DMS153 treated with DMSO at 0.1 percent for 48 hours (cell line): ENCODE data around the gene GNAI2.
"Not testable (repeated sequence)": the region's sequence is repeated elsewhere in the genome, so short reads cannot be mapped to it uniquely, and the experiment has no call there.

Experiments
- DNase-seq: peaks from one replicate; lab custom pipeline; 2025; ENCODE audit not compliant: unreplicated experiment; lab: John Stamatoyannopoulos, UW

Gene GNAI2

DNA sequence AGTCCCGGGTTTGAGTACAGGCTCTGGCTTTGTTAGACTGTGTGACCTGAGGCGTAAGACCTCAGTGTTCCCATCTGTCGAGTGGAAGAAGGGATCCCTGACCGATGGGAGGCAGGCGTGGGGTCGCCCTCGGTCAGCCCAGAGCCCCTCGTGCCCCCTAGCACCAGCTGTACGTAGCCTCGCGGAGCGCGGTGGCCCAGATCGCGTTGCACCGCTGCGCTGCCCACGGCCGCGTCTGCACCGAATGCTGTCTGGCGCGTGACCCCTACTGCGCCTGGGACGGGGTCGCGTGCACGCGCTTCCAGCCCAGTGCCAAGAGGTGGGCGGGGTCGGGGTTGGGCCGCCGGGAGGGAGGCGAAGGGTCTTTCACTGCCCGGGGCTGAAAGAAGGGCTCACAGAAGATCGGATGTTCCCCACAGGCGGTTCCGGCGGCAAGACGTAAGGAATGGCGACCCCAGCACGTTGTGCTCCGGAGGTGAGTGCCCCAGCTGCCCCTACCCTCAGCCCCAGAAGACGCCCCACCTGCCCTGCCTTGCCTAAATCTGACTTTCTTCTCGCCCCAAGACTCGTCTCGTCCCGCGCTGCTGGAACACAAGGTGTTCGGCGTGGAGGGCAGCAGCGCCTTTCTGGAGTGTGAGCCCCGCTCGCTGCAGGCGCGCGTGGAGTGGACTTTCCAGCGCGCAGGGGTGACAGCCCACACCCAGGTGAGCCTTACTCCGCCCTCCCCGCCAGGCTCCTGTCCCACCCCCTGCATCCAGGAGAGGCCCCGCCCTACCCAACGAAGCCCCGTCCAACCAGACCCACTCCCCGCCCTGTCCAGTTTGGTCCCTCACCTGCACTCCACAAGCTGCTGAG lies 39.4 kb downstream of the GNAI2 start:
- no peak for DNase-seq

GRCh38 chr3:50275996-50276761 lies 40.2 kb downstream of the GNAI2 start:
- DNase-seq: no peak

GRCh38 chr3:50276762-50277101 lies 40.7 kb downstream of the GNAI2 start:
- no peak for DNase-seq

- DNase-seq: no peak
Observed at GRCh38 chr3:50278123-50278879, 42.3 kb downstream of the GNAI2 start.

DNA sequence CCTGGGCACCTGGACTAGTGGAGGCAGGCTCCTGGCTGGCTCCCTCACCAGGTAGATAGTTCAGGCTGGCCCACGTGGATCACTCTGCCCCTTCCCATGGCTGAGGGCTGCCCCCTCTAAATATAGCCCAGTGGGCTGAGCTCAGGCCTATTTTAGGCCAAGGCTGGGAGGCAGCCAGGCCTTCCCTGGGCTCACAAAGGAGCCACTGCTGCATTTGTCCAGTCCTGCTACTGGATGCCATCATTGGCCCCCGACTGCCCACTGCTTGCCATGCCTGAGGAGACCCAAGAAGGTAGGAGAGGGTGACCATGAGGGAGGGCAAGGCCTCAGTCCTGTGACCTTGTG lies 42.8 kb downstream of the GNAI2 start, which contains the start of gene LSMEM2:
LSMEM2 (plus strand) TSS at position 208 of the 345 bp plus-strand sequence; CDS start at position 235, 27 bp downstream.
- no peak for DNase-seq

GRCh38 chr3:50279255-50280016 lies 43.4 kb downstream of the GNAI2 start:
- DNase-seq: no peak

DNA sequence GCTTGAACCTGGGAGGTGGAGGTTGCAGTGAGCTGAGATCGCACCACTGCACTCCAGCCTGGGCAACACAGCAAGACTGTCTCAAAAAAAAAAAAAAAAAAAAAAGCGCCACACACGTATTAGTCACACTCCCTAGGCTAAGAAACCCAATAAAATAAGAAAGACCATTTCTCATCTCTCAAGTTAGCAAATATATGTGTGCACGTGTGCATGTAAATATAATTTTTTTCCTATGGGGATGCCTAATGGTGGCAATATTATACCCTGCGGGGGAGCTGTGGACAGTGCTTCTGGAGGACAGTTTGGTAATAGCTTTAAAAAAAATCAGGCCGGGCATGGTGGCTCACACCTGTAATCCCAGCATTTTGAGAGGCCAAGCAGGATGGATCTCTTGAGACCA lies 48.1 kb downstream of the GNAI2 start:
- not testable (repeated sequence) for DNase-seq

DNA sequence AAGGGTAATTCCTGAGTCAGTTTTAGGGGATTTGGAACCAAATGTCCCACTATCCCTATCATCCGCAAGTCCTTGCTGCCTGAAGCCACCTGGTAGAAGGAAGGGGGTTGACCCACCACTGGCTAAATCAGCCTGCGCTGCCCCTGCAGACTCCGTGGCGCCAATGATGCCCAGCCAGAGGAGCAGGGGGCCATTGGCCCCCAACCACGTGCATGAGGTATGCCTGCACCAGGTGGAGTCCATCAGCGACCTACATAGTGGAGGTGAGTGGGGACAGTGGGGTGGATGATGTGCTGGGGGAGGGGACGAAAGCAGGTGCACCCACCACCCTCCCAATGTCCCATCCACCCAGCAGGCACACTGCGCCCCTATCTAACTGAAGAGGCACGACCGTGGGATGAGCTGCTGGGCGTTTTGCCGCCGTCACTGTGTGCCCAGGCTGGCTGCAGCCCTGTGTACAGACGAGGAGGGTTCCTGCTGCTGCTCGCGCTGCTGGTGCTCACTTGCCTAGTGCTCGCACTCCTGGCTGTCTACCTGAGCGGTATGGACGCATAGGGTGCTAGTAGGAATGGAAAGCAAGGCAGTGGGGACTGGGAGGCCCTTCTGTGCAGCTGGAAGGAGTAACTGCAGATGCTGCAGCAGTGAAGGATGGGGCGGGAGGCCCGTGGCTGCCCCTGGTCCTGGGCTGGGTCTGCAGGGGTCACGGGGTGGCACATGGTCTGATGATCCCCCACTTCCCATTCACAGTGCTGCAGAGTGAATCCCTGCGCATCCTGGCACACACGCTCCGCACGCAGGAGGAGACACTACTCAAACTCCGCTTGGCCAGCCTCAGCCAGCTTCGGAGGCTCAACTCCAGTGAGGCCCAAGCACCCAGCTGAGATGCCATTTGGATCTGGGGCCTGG lies 50.6 kb downstream of the GNAI2 start:
- DNase-seq: no peak

DNA sequence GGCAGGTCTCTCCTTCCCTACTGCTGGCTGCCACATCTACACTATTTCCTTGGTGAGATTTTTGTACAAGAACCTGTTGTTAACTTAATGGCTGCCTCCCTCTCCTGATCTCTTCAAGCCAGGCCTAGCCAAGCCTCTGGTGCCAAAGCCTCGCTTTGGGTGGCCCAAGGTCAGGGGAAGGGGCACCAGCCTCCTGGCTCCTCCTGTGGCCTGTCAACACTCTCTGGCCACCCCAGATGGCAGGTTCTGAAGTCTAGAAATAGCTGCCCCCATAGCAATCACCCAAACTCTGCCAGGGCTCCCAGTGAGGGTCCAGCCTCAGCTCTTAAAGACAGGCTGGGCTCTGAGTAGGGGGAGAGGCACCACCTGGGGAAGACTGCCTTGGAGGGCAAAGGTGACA lies 51.3 kb downstream of the GNAI2 start:
- DNase-seq: no peak

DNA sequence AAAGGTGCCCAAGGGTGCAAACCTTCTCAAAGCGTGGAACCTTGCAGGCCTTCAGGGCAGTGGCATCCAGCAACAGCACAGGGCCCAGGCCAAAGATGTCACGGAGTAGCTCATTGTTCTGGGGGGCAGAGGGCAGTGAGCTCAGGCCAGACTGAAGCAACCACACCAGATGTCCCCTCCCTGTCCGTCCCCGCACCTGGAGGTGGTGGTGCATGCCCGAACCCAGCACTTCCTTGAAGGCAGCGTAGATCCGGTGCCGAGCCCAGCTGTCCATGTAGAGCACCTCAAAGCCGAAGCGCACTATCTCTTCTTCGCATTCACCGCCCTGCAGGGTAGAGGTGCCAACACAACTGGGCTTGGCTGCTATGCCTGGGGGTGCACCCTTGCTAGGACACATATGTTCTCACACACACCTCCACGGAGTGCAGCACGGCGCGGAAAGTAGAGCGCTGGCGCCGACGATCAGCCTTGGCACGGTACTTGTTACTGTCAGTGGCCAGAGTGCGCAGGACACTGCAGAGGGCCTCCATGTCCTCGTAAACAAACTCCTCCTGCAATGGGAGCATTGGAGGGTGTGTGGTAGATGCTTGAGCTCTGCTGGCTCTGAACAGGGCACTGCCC lies 52.5 kb downstream of the GNAI2 start:
- no peak for DNase-seq

GRCh38 chr3:50289130-50289529 lies 53.1 kb downstream of the GNAI2 start:
- DNase-seq: no peak

DNA sequence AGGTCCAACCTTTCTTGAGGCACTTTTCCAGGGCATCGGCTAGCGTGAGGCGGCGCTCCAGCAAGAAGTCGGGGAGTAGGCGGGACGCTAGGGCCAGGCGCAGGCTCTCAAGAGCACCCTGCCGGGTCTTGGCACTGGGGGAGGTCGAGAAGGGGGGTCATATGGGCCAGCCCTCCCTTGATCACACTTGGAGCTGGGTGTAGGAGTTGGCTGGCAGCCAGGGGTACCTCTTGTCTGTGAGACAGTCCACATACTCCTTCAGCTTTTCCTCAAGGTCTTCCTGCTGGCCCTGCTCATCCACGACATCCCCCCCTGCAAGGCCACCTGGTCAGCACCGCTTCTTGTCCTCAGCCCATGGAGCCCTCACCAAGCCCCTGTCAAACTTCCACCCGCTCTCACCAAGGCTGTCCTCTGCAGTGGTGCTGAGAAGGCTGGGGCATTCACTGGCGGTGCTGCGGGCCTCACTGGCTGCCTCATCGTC lies 54.2 kb downstream of the GNAI2 start:
- no peak for DNase-seq

- DNase-seq: peak; percentile 70
Observed at GRCh38 chr3:50292159-50293078, 56.4 kb downstream of the GNAI2 start, which contains the start of gene IFRD2. IFRD2 (minus strand) TSS chr3:50292429; CDS start chr3:50292274, 155 bp downstream.

GRCh38 chr3:50293079-50293801 lies 57.2 kb downstream of the GNAI2 start:
- no peak for DNase-seq

- DNase-seq: no peak
Observed at GRCh38 chr3:50294089-50294488, 58.1 kb downstream of the GNAI2 start.

DNA sequence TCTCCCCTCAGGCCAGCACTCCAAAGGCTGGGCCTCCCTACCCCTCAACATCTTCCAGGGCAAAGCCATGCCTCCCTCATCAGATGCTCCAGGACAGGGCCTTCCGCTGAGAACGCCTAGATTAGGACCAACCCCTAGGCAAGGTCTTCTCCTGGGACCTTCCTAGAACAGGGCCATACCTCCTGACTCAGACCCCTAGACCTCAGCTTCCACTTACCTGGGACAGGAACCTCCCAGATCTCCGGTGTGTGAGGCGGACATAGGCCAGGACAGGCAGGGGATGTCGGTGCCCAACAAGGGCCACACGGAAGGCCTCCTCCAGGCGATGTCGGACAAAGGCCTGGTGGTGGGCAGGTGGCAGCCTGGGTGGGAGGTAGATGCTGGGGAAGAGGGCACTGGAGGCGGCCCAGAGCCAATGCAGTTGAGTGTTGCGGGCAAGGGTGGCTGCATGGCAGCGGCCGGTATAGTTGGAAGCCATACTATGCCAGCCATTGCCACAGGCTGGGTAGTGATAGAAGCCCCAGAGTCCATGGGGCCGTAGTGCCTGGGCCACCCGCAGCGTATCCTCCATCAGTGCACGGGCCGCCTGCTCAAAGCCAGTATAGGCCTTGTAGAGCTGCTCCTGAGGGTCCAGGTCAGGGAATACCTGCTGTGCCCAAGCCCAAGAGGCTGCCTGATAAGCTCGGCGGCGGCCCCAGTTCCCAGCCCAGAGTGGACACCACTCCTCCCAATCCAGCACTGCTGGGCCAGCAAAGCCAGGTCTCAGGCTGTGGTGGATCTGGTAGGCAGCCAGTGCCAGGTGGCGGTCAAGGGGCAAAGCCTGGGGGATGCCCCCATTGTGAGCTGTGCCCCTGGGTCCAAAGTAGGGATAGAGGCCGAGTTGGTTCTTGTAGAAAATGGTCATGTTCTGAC lies 58.7 kb downstream of the GNAI2 start:
- no peak for DNase-seq
